Measurements from ENCODE around the gene UCN2. TPM values are rescaled to one million over a fixed set of nuclear protein-coding genes. Genes with fewer than 3 reads are reported as not detected.
"Not testable (repeated sequence)": the region's sequence is repeated elsewhere in the genome, so short reads cannot be mapped to it uniquely, and the experiment has no call there.

Gene UCN2
- total RNA-seq, 1 donor from 2014 or later, result 0.77 TPM

DNA sequence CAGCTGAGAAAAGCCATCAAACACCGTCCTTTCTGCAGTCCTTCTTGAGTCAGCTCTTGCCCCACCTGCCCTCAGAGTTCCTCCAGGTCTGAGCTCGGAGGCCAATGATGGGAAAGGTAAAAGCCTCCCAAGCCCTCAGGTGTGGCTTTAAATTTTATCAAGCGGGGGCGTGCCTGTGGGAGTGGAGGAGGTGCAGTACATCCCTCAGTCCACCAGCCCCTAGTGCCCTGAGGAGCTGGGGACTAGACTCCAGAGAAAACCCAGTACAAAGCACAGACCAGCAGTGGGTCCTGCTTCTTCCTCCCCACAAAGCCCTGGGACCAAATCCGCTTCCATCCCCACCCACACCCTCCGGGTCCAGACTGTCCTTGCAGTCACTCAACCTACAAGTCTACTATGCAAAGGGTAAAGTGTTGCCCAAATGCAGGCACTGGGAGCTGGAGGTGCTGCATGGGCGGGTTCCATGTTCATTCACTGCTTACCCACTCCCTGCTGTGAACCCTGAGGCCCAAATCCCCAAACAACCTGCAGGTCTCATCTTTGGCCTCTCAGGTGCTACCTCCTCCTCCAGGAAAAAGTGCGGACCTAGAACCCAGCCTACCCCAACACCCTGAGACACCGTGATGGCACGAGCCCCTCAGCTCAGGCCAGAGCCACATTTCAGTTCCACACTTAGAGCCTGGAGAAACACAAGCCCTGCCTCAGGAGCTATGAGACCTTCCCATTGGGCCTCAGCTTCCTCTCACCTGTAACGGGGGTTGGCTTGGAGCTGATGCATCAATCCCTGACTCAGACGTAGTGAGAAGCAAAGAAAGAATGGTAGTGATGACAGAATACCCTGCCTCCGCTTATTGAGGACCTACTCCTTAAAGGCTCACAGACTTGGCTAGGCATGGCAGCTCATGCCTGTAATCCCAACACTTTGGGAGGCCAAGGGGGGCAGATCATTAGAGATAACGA, 9.4 kb downstream of the UCN2 start:
- Mint-ChIP-seq H3K27ac (ENCODE audit: unreplicated experiment) (no peak overlapping the region), H3K27me3 (ENCODE audit: unreplicated experiment) (peaks cover 9% of the 10 kb centered on the region), H3K4me3 (ENCODE audit: unreplicated experiment) (no peak overlapping the region), H3K36me3 (ENCODE audit: low read depth, unreplicated experiment) (no peaks in the 10 kb centered on the region), H3K9me3 (ENCODE audit: unreplicated experiment) (no peaks in the 10 kb centered on the region), H3K4me1 (ENCODE audit: unreplicated experiment) (peaks cover 25% of the 10 kb centered on the region)
- DNase-seq (ENCODE audit: low spot score), result no peak
- TF ChIP-seq, protein P1, sequence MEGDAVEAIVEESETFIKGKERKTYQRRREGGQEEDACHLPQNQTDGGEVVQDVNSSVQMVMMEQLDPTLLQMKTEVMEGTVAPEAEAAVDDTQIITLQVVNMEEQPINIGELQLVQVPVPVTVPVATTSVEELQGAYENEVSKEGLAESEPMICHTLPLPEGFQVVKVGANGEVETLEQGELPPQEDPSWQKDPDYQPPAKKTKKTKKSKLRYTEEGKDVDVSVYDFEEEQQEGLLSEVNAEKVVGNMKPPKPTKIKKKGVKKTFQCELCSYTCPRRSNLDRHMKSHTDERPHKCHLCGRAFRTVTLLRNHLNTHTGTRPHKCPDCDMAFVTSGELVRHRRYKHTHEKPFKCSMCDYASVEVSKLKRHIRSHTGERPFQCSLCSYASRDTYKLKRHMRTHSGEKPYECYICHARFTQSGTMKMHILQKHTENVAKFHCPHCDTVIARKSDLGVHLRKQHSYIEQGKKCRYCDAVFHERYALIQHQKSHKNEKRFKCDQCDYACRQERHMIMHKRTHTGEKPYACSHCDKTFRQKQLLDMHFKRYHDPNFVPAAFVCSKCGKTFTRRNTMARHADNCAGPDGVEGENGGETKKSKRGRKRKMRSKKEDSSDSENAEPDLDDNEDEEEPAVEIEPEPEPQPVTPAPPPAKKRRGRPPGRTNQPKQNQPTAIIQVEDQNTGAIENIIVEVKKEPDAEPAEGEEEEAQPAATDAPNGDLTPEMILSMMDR (IDR thresholded peaks at IDR 0.05; ENCODE audit: unreplicated experiment), result no peak

GRCh38 chr3:48553361-48553760, 10.2 kb downstream of the UCN2 start:
- TF ChIP-seq, protein P1 (IDR thresholded peaks at IDR 0.05; ENCODE audit: unreplicated experiment), result no peak
- Mint-ChIP-seq H3K27me3 (ENCODE audit: unreplicated experiment) (peaks cover 9% of the 10 kb centered on the region), H3K9me3 (ENCODE audit: unreplicated experiment) (no peaks in the 10 kb centered on the region), H3K36me3 (ENCODE audit: low read depth, unreplicated experiment) (no peaks in the 10 kb centered on the region), H3K4me3 (ENCODE audit: unreplicated experiment) (no peak overlapping the region), H3K27ac (ENCODE audit: unreplicated experiment) (no peak overlapping the region), H3K4me1 (ENCODE audit: unreplicated experiment) (peaks cover 17% of the 10 kb centered on the region)
- no peak for DNase-seq (ENCODE audit: low spot score)

- Mint-ChIP-seq H3K4me1 (ENCODE audit: unreplicated experiment) (peaks cover 13% of the 10 kb centered on the region), H3K9me3 (ENCODE audit: unreplicated experiment) (no peaks in the 10 kb centered on the region), H3K4me3 (ENCODE audit: unreplicated experiment) (no peak overlapping the region), H3K36me3 (ENCODE audit: low read depth, unreplicated experiment) (no peaks in the 10 kb centered on the region), H3K27ac (ENCODE audit: unreplicated experiment) (no peak overlapping the region), H3K27me3 (ENCODE audit: unreplicated experiment) (peaks cover 9% of the 10 kb centered on the region)
- TF ChIP-seq, protein P1 (IDR thresholded peaks at IDR 0.05; ENCODE audit: unreplicated experiment), result no peak
- no peak for DNase-seq (ENCODE audit: low spot score)
These were observed 11.2 kb downstream of the UCN2 start for GRCh38 chr3:48552111-48552951.

GRCh38 chr3:48551651-48552050, 11.9 kb downstream of the UCN2 start:
- not testable (repeated sequence) for H3K36me3 Mint-ChIP-seq (ENCODE audit: low read depth, unreplicated experiment); DNase-seq (ENCODE audit: low spot score); H3K9me3 Mint-ChIP-seq (ENCODE audit: unreplicated experiment); H3K27ac Mint-ChIP-seq (ENCODE audit: unreplicated experiment); H3K27me3 Mint-ChIP-seq (ENCODE audit: unreplicated experiment); H3K4me3 Mint-ChIP-seq (ENCODE audit: unreplicated experiment)
- H3K4me1 Mint-ChIP-seq (ENCODE audit: unreplicated experiment), result peaks cover 13% of the 10 kb centered on the region
